H9 (cell line): ENCODE results near the gene CPNE2. TPM values are rescaled to one million over a fixed set of nuclear protein-coding genes. Genes with fewer than 3 reads are reported as not detected.
"Not testable (repeated sequence)": the region's sequence is repeated elsewhere in the genome, so short reads cannot be mapped to it uniquely, and the experiment has no call there.

Experiments used
- DNase-seq: peaks from one replicate; pipeline ENCODE4 v3.0.0-alpha.2; 2017
- H2AFZ ChIP-seq: one replicate; pipeline ENCODE4 v1.6.1; 2013; ENCODE audit warnings: mild to moderate bottlenecking, low read length, control low read depth, moderate library complexity
- H2AK5ac ChIP-seq: 2 replicates; pipeline ENCODE4 v1.6.1; 2013; ENCODE audit warnings: low read length, control low read depth, mixed read lengths; ENCODE audit not compliant: insufficient read length
- H2BK120ac ChIP-seq: one replicate; pipeline ENCODE4 v1.6.1; 2013; ENCODE audit warnings: low read depth, mild to moderate bottlenecking, low read length, control low read depth, inconsistent platforms; ENCODE audit not compliant: poor library complexity, severe bottlenecking
- H2BK12ac ChIP-seq: 2 replicates; pipeline ENCODE4 v1.6.1; 2013; ENCODE audit warnings: low read length, control low read depth, mixed read lengths, low read depth; ENCODE audit not compliant: insufficient read length
- H2BK15ac ChIP-seq: 2 replicates; pipeline ENCODE4 v1.6.1; 2013; ENCODE audit warnings: low read depth, low read length, control low read depth
- H2BK20ac ChIP-seq: one replicate; pipeline ENCODE4 v1.6.1; 2013; ENCODE audit warnings: low read depth, mild to moderate bottlenecking, low read length, control low read depth, inconsistent platforms; ENCODE audit not compliant: poor library complexity, severe bottlenecking
- H2BK5ac ChIP-seq: 2 replicates; pipeline ENCODE4 v1.6.1; 2013; ENCODE audit warnings: low read length, control low read depth, mixed read lengths; ENCODE audit not compliant: insufficient read length
- H3K14ac ChIP-seq: 2 replicates; pipeline ENCODE4 v1.6.1; 2013; ENCODE audit warnings: low read length, control low read depth; ENCODE audit not compliant: insufficient read depth
- H3K18ac ChIP-seq: 2 replicates; pipeline ENCODE4 v1.6.1; 2013; ENCODE audit warnings: low read depth, mild to moderate bottlenecking, mixed read lengths, low read length, control low read depth; ENCODE audit not compliant: insufficient read length
- H3K23ac ChIP-seq: 2 replicates; pipeline ENCODE4 v1.6.1; 2013; ENCODE audit warnings: low read length, control low read depth, mixed read lengths, low read depth; ENCODE audit not compliant: insufficient read length
- H3K23me2 ChIP-seq: 2 replicates; pipeline ENCODE4 v1.6.1; 2013; ENCODE audit warnings: low read depth, mild to moderate bottlenecking, mixed read lengths, low read length, control low read depth; ENCODE audit not compliant: insufficient read length, poor library complexity, severe bottlenecking
- H3K27ac ChIP-seq: 2 replicates; pipeline ENCODE4 v1.5.1; 2013; ENCODE audit warnings: low read length, control low read depth, mixed read lengths, low read depth; ENCODE audit not compliant: insufficient read length
- H3K27me3 ChIP-seq: 2 replicates; pipeline ENCODE4 v1.6.1; 2013; ENCODE audit warnings: low read length, control low read depth, inconsistent platforms; ENCODE audit not compliant: insufficient read depth
- H3K4ac ChIP-seq: 2 replicates; pipeline ENCODE4 v1.6.1; 2013; ENCODE audit warnings: low read depth, mild to moderate bottlenecking, control low read depth, inconsistent platforms, low read length, moderate library complexity
- H3K4me1 ChIP-seq: 2 replicates; pipeline ENCODE4 v1.6.1; 2013; ENCODE audit warnings: low read length, control low read depth, inconsistent platforms; ENCODE audit not compliant: insufficient read depth
- H3K4me2 ChIP-seq: 2 replicates; pipeline ENCODE4 v1.6.1; 2013; ENCODE audit warnings: low read length, control low read depth, mixed read lengths; ENCODE audit not compliant: insufficient read length, insufficient read depth
- H3K56ac ChIP-seq: 2 replicates; pipeline ENCODE4 v1.6.1; 2013; ENCODE audit warnings: low read depth, mild to moderate bottlenecking, mixed read lengths, low read length, control low read depth; ENCODE audit not compliant: insufficient read length
- H3K79me1 ChIP-seq: 2 replicates; pipeline ENCODE4 v1.6.1; 2013; ENCODE audit warnings: low read depth, mild to moderate bottlenecking, moderate library complexity, low read length, control low read depth, inconsistent platforms; ENCODE audit not compliant: insufficient read depth, poor library complexity, severe bottlenecking
- H3K79me2 ChIP-seq: 2 replicates; pipeline ENCODE4 v1.6.1; 2013; ENCODE audit warnings: low read length, control low read depth, inconsistent platforms; ENCODE audit not compliant: insufficient read depth
- H3K9ac ChIP-seq: 2 replicates; pipeline ENCODE4 v1.6.1; 2013; ENCODE audit warnings: low read length, control low read depth, mixed read lengths; ENCODE audit not compliant: insufficient read length; ENCODE audit errors: extremely low read depth
- H3K9me3 ChIP-seq: one replicate; pipeline ENCODE4 v1.6.1; 2013; ENCODE audit warnings: low read depth, low read length, inconsistent platforms; ENCODE audit not compliant: control insufficient read depth
- H3T11ph ChIP-seq: one replicate; pipeline ENCODE4 v1.6.1; 2013; ENCODE audit warnings: mild to moderate bottlenecking, low read length, control low read depth, inconsistent platforms
- H4K20me1 ChIP-seq: one replicate; pipeline ENCODE4 v1.6.1; 2013; ENCODE audit not compliant: control insufficient read depth, insufficient read length, insufficient read depth
- H4K5ac ChIP-seq: 2 replicates; pipeline ENCODE4 v1.6.1; 2013; ENCODE audit warnings: low read depth, mild to moderate bottlenecking, mixed read lengths, low read length, control low read depth; ENCODE audit not compliant: insufficient read length
- H4K8ac ChIP-seq: replicated peaks from 2 replicates; pipeline ENCODE4 v1.6.1; 2013; ENCODE audit warnings: low read length, control low read depth, mixed read lengths, low read depth; ENCODE audit not compliant: insufficient read length
- H4K91ac ChIP-seq: 2 replicates; pipeline ENCODE4 v1.6.1; 2013; ENCODE audit warnings: low read depth, mild to moderate bottlenecking, moderate library complexity, mixed read lengths, low read length, control low read depth; ENCODE audit not compliant: insufficient read length
- H3K27ac Mint-ChIP-seq, 3 experiments: 2 replicates in 2 of 3; 3 replicates in 1 of 3; pipeline ENCODE4 v1.8.0; 2020 to 2021; ENCODE audit warnings: mixed read lengths in 3 of 3, mild to moderate bottlenecking in 1 of 3, moderate library complexity in 1 of 3
- H3K27me3 Mint-ChIP-seq: 2 replicates; pipeline ENCODE4 v1.8.0; 2021; ENCODE audit warnings: low read depth, mild to moderate bottlenecking, moderate library complexity, mixed read lengths
- H3K36me3 Mint-ChIP-seq, 3 experiments: 2 replicates in 2 of 3; 3 replicates in 1 of 3; pipeline ENCODE4 v1.8.0; 2020 to 2021; ENCODE audit warnings: low read depth in 3 of 3, mixed read lengths in 3 of 3; ENCODE audit not compliant: insufficient read depth in 1 of 3
- H3K4me1 Mint-ChIP-seq, 2 experiments: 2 replicates each; pipeline ENCODE4 v1.8.0; 2020; ENCODE audit warnings: mixed read lengths in 2 of 2
- H3K4me3 Mint-ChIP-seq, 2 experiments: 2 replicates in 1 of 2; 3 replicates in 1 of 2; pipeline ENCODE4 v1.8.0; 2020 to 2021; ENCODE audit warnings: mild to moderate bottlenecking in 2 of 2, mixed read lengths in 2 of 2, moderate library complexity in 1 of 2
- H3K9me3 Mint-ChIP-seq, 2 experiments: 2 replicates in 1 of 2; 3 replicates in 1 of 2; pipeline ENCODE4 v1.8.0; 2020; ENCODE audit warnings: mild to moderate bottlenecking in 2 of 2, mixed read lengths in 2 of 2, moderate library complexity in 1 of 2
- CTCF ChIP-seq: fragments of 200-600 bp; sonication (generic); conservative IDR thresholded peaks from 3 replicates; pipeline ENCODE4 v1.8.0; 2021; ENCODE audit warnings: antibody characterized with exemption, mild to moderate bottlenecking
- WGBS: extraction: QIAGEN DNeasy Blood & Tissue Kit; methylation state at CpG from one replicate; pipeline ENCODE4 v1.1.7; 2013; ENCODE audit warnings: missing lambda C conversion rate, low lambda C conversion rate, mixed read lengths; ENCODE audit not compliant: insufficient read length; ENCODE audit errors: extremely low coverage; 5-methylcytosine and 5-hydroxymethylcytosine counted together
- total RNA-seq: library from RNA; stranded (reverse); gene quantifications from 2 replicates; pipeline ENCODE4 v1.2.1, GENCODE V29; 2021

The CPNE2 gene
- total RNA-seq, 1 experiment from 2014 or later, result 8.0 TPM

- Mint-ChIP-seq H3K9me3 (no peaks in the 10 kb centered on the region), H3K4me3 (no peak overlapping the region), H3K4me1 (peaks cover 19 to 25% of the 10 kb centered on the region in 2 experiments), H3K27me3 (no peaks in the 10 kb centered on the region; the same call in 1 of the 2 replicates), H3K36me3 (no peaks in the 10 kb centered on the region), H3K27ac (no peak overlapping the region; a peak in 2 of 7 replicates)
- Histone ChIP-seq H3K4me2 (no peak overlapping the region), H3K79me1 (no peaks in the 10 kb centered on the region), H3K56ac (no peak overlapping the region), H2BK15ac (no peak overlapping the region), H3K9ac (no peak overlapping the region), H3K27me3 (no peaks in the 10 kb centered on the region), H2AK5ac (no peak overlapping the region), H3K23ac (no peak overlapping the region), H4K5ac (no peak overlapping the region), H2BK12ac (no peak overlapping the region), H3K23me2 (no peaks in the 10 kb centered on the region), H3K18ac (no peak overlapping the region), H3K9me3 (no peaks in the 10 kb centered on the region), H2AFZ (no peak overlapping the region), H3T11ph (no peak overlapping the region), H4K91ac (no peak overlapping the region), H3K27ac (no peak overlapping the region), H4K8ac (no peak overlapping the region), H3K14ac (no peak overlapping the region), H3K4me1 (no peaks in the 10 kb centered on the region; the same call in 1 of the 2 replicates), H2BK5ac (no peak overlapping the region), H3K4ac (no peak overlapping the region), H2BK120ac (no peak overlapping the region), H4K20me1 (no peaks in the 10 kb centered on the region), H3K79me2 (no peaks in the 10 kb centered on the region), H2BK20ac (no peak overlapping the region)
- no CpG with 5 or more reads among the region's 1 CpG for WGBS
- no peak for DNase-seq
- no peak for TF ChIP-seq CTCF
Measured at GRCh38 chr16:57108432-57108831, 16.0 kb downstream of the CPNE2 start.

- not testable (repeated sequence) for H3K23me2 ChIP-seq
Measured at GRCh38 chr16:57109259-57110105, 17.1 kb downstream of the CPNE2 start.

More at GRCh38 chr16:57109259-57110105, 17.1 kb downstream of the CPNE2 start:
- not testable (repeated sequence) for H2AFZ ChIP-seq, H2BK15ac ChIP-seq, H3K27me3 ChIP-seq, H2AK5ac ChIP-seq, H3K4me3 Mint-ChIP-seq, H4K91ac ChIP-seq, H3K14ac ChIP-seq, H3K27ac ChIP-seq, H3K18ac ChIP-seq, H3K27ac Mint-ChIP-seq, H3K79me1 ChIP-seq, H3K4ac ChIP-seq, H3K4me1 ChIP-seq, H4K8ac ChIP-seq, H3K27me3 Mint-ChIP-seq, H3K56ac ChIP-seq, H3K36me3 Mint-ChIP-seq, H3K9ac ChIP-seq, H2BK120ac ChIP-seq, H3T11ph ChIP-seq, H3K9me3 ChIP-seq, H3K4me2 ChIP-seq, H2BK20ac ChIP-seq, H3K23ac ChIP-seq, H2BK5ac ChIP-seq, H3K9me3 Mint-ChIP-seq, H3K79me2 ChIP-seq, H4K5ac ChIP-seq, DNase-seq, H2BK12ac ChIP-seq, H4K20me1 ChIP-seq
- H3K4me1 Mint-ChIP-seq, result peaks cover 14 to 24% of the 10 kb centered on the region in 2 experiments
- no CpG with 5 or more reads among the region's 10 CpGs for whole genome bisulfite sequencing
